IPS-18a (cell line): Measurements from ENCODE around the gene ZNF117.

Experiments used
- H3K27ac ChIP-seq: one replicate; pipeline ENCODE4 v1.5.1; 2013; ENCODE audit warnings: low read length
- H3K27me3 ChIP-seq: one replicate; pipeline ENCODE4 v1.6.1; 2013; ENCODE audit warnings: mild to moderate bottlenecking, low read length; ENCODE audit not compliant: control insufficient read depth, insufficient read depth
- H3K36me3 ChIP-seq: one replicate; pipeline ENCODE4 v1.6.1; 2013; ENCODE audit warnings: low read depth, low read length; ENCODE audit not compliant: control insufficient read depth
- H3K4me1 ChIP-seq: one replicate; pipeline ENCODE4 v1.6.1; 2013; ENCODE audit warnings: low read depth, low read length; ENCODE audit not compliant: control insufficient read depth
- H3K4me3 ChIP-seq: one replicate; pipeline ENCODE4 v1.5.1; 2013; ENCODE audit warnings: low read length
- H3K9ac ChIP-seq: one replicate; pipeline ENCODE4 v1.6.1; 2013; ENCODE audit warnings: mild to moderate bottlenecking, low read length, moderate library complexity
- H3K9me3 ChIP-seq: one replicate; pipeline ENCODE4 v1.6.1; 2013; ENCODE audit warnings: low read depth, low read length; ENCODE audit not compliant: control insufficient read depth

The ZNF117 gene

GRCh38 chr7:65006094-65006992 lies 15.5 kb upstream of the ZNF117 start, which contains the start of gene ERV3-1:
Gene ERV3-1, minus strand, starts transcription at chr7:65006687. Its CDS starts 13,661 bp downstream, at chr7:64993026.
- Histone ChIP-seq H3K4me3 (peak within 1 kb of the TSS; percentile 81), H3K27me3 (no peaks in the 10 kb centered on the region), H3K4me1 (peaks cover 4% of the 10 kb centered on the region), H3K36me3 (no peaks in the 10 kb centered on the region), H3K27ac (peak within 1 kb of the TSS; percentile 53), H3K9me3 (no peaks in the 10 kb centered on the region), H3K9ac (peak within 1 kb of the TSS; percentile 91)

- Histone ChIP-seq H3K27ac (no peak overlapping the region), H3K27me3 (no peaks in the 10 kb centered on the region), H3K9ac (no peak overlapping the region), H3K4me1 (peaks cover 4% of the 10 kb centered on the region), H3K36me3 (no peaks in the 10 kb centered on the region), H3K4me3 (no peak overlapping the region), H3K9me3 (no peaks in the 10 kb centered on the region)
Observed at GRCh38 chr7:65004575-65004974, 13.7 kb upstream of the ZNF117 start.

- peaks cover 7% of the 10 kb centered on the region for H3K9me3 ChIP-seq
- H3K36me3 ChIP-seq = no peaks in the 10 kb centered on the region
- H3K4me3 ChIP-seq = no peak overlapping the region
- H3K9ac ChIP-seq = no peak overlapping the region
- no peak overlapping the region for H3K27ac ChIP-seq
- H3K27me3 ChIP-seq = no peaks in the 10 kb centered on the region
- peaks cover 10% of the 10 kb centered on the region for H3K4me1 ChIP-seq
Observed at GRCh38 chr7:65002972-65003585, 12.2 kb upstream of the ZNF117 start.

GRCh38 chr7:65001291-65001814 lies 10.5 kb upstream of the ZNF117 start:
- H3K9me3 ChIP-seq = peaks cover 7% of the 10 kb centered on the region
- H3K4me1 ChIP-seq = peaks cover 10% of the 10 kb centered on the region
- no peak overlapping the region for H3K9ac ChIP-seq
- H3K27ac ChIP-seq = no peak overlapping the region
- H3K36me3 ChIP-seq = no peaks in the 10 kb centered on the region
- H3K4me3 ChIP-seq = no peak overlapping the region
- H3K27me3 ChIP-seq = no peaks in the 10 kb centered on the region

GRCh38 chr7:64999165-65000004 lies 8.5 kb upstream of the ZNF117 start:
- H3K27ac ChIP-seq = no peak overlapping the region
- no peaks in the 10 kb centered on the region for H3K27me3 ChIP-seq
- H3K4me1 ChIP-seq = peaks cover 6% of the 10 kb centered on the region
- H3K4me3 ChIP-seq = no peak overlapping the region
- H3K36me3 ChIP-seq = no peaks in the 10 kb centered on the region
- H3K9me3 ChIP-seq = peaks cover 10% of the 10 kb centered on the region
- no peak overlapping the region for H3K9ac ChIP-seq

- H3K9me3 ChIP-seq = peaks cover 13% of the 10 kb centered on the region
- H3K9ac ChIP-seq = no peak overlapping the region
- H3K4me3 ChIP-seq = no peak overlapping the region
- peaks cover 6% of the 10 kb centered on the region for H3K4me1 ChIP-seq
- H3K27ac ChIP-seq = no peak overlapping the region
- no peaks in the 10 kb centered on the region for H3K27me3 ChIP-seq
- no peaks in the 10 kb centered on the region for H3K36me3 ChIP-seq
Observed at GRCh38 chr7:64998865-64999164, 8.0 kb upstream of the ZNF117 start.

GRCh38 chr7:64997927-64998391 lies 7.1 kb upstream of the ZNF117 start:
- H3K9me3 ChIP-seq = peaks cover 17% of the 10 kb centered on the region
- H3K4me3 ChIP-seq = no peak overlapping the region

GRCh38 chr7:64997164-64997908 lies 6.5 kb upstream of the ZNF117 start:
- Histone ChIP-seq H3K9ac (no peak overlapping the region), H3K27me3 (no peaks in the 10 kb centered on the region), H3K4me1 (peaks cover 6% of the 10 kb centered on the region), H3K27ac (no peak overlapping the region), H3K4me3 (no peak overlapping the region), H3K36me3 (no peaks in the 10 kb centered on the region), H3K9me3 (peaks cover 22% of the 10 kb centered on the region)

More at GRCh38 chr7:64997927-64998391, 7.1 kb upstream of the ZNF117 start:
- H3K4me1 ChIP-seq = peaks cover 6% of the 10 kb centered on the region
- no peak overlapping the region for H3K9ac ChIP-seq
- H3K36me3 ChIP-seq = no peaks in the 10 kb centered on the region
- H3K27ac ChIP-seq = no peak overlapping the region
- H3K27me3 ChIP-seq = no peaks in the 10 kb centered on the region

GRCh38 chr7:64996305-64996704 lies 5.5 kb upstream of the ZNF117 start:
- H3K4me1 ChIP-seq = peaks cover 6% of the 10 kb centered on the region
- no peak overlapping the region for H3K9ac ChIP-seq
- no peaks in the 10 kb centered on the region for H3K36me3 ChIP-seq
- no peaks in the 10 kb centered on the region for H3K27me3 ChIP-seq
- H3K9me3 ChIP-seq = peaks cover 28% of the 10 kb centered on the region
- H3K27ac ChIP-seq = no peak overlapping the region
- no peak overlapping the region for H3K4me3 ChIP-seq

- no peak overlapping the region for H3K4me3 ChIP-seq
- H3K27ac ChIP-seq = no peak overlapping the region
- H3K9me3 ChIP-seq = peaks cover 42% of the 10 kb centered on the region
- H3K36me3 ChIP-seq = no peaks in the 10 kb centered on the region
- no peak overlapping the region for H3K9ac ChIP-seq
- H3K27me3 ChIP-seq = no peaks in the 10 kb centered on the region
- H3K4me1 ChIP-seq = peaks cover 6% of the 10 kb centered on the region
Observed at GRCh38 chr7:64993901-64994300, 3.1 kb upstream of the ZNF117 start.
